HUES6 (cell line): ENCODE measurements around the gene PPP1R15A.
"Not testable (repeated sequence)": the region's sequence is repeated elsewhere in the genome, so short reads cannot be mapped to it uniquely, and the experiment has no call there.

Source experiments
- H3K27ac ChIP-seq: 2 replicates; pipeline ENCODE4 v1.7.0; 2013; ENCODE audit warnings: low read depth, mild to moderate bottlenecking, low read length, inconsistent platforms
- H3K27me3 ChIP-seq: 2 replicates; pipeline ENCODE4 v1.6.1; 2013; ENCODE audit warnings: low read length; ENCODE audit not compliant: control insufficient read depth, insufficient read depth
- H3K36me3 ChIP-seq: 2 replicates; pipeline ENCODE4 v1.6.1; 2013; ENCODE audit warnings: low read length; ENCODE audit not compliant: control insufficient read depth, insufficient read depth
- H3K4me1 ChIP-seq: 2 replicates; pipeline ENCODE4 v1.6.1; 2013; ENCODE audit warnings: low read length; ENCODE audit not compliant: control insufficient read depth, insufficient read depth
- H3K4me3 ChIP-seq: 2 replicates; pipeline ENCODE4 v1.5.1; 2013; ENCODE audit warnings: low read depth, low read length
- H3K9ac ChIP-seq: one replicate; pipeline ENCODE4 v1.6.1; 2013; ENCODE audit warnings: mild to moderate bottlenecking, low read length
- H3K9me3 ChIP-seq: 2 replicates; pipeline ENCODE4 v1.6.1; 2013; ENCODE audit warnings: low read depth, low read length; ENCODE audit not compliant: control insufficient read depth, insufficient read depth

Gene PPP1R15A

DNA sequence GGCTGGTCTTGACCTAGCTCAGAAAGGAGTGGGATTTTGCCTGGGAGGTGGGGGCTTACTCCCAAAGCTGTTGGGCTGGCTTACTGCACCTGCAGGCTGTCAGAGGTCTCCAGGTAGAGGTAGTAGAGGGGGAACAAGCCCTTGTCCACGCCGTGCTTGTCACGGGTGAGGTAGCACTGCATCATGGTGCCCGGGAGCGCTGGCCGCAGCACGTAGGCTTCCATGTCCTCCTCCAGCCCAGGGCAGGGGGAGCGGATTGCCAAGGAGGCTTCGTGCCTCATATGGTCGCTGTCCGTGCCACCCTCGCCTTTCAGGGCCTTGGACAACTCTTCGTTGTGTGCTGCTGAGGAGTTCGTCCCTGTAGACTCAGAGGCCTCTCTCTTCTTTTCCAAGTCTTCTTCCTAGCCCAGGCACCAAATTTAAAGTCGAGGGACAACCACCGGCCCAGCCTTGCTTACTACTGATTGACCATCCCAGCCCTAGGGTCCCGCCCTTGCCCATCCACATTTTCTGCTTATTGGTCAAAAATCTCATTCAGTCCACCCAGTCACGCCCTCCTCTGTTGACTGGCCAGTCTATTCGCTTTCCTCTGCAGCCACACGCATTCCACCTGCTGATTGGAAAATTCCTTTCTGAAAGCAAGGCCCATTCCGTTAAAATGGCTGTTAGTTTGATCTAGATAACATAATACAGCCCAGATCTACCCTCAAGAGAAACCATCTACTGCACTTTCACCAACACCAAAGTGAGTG is 15.8 kb downstream of the PPP1R15A start:
- Histone ChIP-seq H3K4me3 (no peak overlapping the region), H3K4me1 (no peaks in the 10 kb centered on the region), H3K27me3 (no peaks in the 10 kb centered on the region), H3K9ac (no peak overlapping the region), H3K36me3 (no peaks in the 10 kb centered on the region), H3K27ac (no peak overlapping the region), H3K9me3 (no peaks in the 10 kb centered on the region)

DNA sequence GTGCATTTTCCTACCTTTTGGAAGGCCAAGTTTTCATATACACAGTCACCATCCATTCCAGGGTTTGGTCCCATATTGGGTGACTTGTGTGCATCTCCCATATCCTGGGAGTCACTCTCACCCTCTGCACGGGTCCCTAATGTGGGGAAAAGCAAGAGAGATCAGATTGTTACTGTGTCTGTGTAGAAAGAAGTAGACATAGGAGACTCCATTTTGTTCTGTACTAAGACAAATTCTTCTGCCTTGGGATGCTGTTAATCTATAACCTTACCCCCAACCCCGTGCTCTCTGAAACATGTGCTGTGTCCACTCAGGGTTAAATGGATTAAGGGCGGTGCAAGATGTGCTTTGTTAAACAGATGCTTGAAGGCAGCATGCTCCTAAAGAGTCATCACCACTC is 17.3 kb downstream of the PPP1R15A start:
- not testable (repeated sequence) for H3K36me3 ChIP-seq, H3K9me3 ChIP-seq, H3K9ac ChIP-seq, H3K4me1 ChIP-seq, H3K4me3 ChIP-seq, H3K27ac ChIP-seq, H3K27me3 ChIP-seq

- H3K4me1 ChIP-seq, result no peaks in the 10 kb centered on the region
- no peak overlapping the region for H3K4me3 ChIP-seq
- no peaks in the 10 kb centered on the region for H3K27me3 ChIP-seq
- no peaks in the 10 kb centered on the region for H3K36me3 ChIP-seq
- no peak overlapping the region for H3K27ac ChIP-seq
- no peaks in the 10 kb centered on the region for H3K9me3 ChIP-seq
- H3K9ac ChIP-seq, result no peak overlapping the region
These were observed 18.3 kb downstream of the PPP1R15A start for GRCh38 chr19:48890551-48890950.

DNA sequence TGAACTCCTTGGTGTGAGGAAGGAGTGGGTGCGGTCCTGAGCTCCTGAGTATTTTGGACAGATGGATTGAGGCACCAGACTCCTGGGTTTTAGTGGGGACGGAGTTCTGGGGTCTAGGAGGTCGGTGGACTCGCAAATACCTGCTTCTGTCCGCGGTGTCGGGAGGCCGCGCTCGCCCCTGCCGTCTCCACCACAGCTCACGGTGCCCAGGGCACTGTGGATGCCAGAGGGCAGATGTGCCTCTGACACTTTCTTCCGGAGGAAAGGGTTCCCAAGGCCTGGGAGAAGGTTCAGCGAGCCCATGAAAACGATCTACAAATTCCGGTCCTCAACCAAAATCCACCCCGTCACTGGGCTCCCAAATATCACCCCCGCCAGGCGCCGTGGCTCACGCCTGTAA is 23.0 kb downstream of the PPP1R15A start:
- no peaks in the 10 kb centered on the region for H3K9me3 ChIP-seq
- H3K9ac ChIP-seq, result no peak overlapping the region
- H3K4me3 ChIP-seq, result no peak overlapping the region
- no peaks in the 10 kb centered on the region for H3K4me1 ChIP-seq
- H3K27ac ChIP-seq, result no peak overlapping the region
- H3K27me3 ChIP-seq, result no peaks in the 10 kb centered on the region
- no peaks in the 10 kb centered on the region for H3K36me3 ChIP-seq

- no peaks in the 10 kb centered on the region for H3K4me1 ChIP-seq
- H3K27ac ChIP-seq, result no peak overlapping the region
- H3K9me3 ChIP-seq, result no peaks in the 10 kb centered on the region
- H3K27me3 ChIP-seq, result no peaks in the 10 kb centered on the region
- H3K4me3 ChIP-seq, result peak overlapping the region; percentile 39
- H3K9ac ChIP-seq, result no peak overlapping the region
- no peaks in the 10 kb centered on the region for H3K36me3 ChIP-seq
These were observed 24.0 kb downstream of the PPP1R15A start for GRCh38 chr19:48896191-48896720.

DNA sequence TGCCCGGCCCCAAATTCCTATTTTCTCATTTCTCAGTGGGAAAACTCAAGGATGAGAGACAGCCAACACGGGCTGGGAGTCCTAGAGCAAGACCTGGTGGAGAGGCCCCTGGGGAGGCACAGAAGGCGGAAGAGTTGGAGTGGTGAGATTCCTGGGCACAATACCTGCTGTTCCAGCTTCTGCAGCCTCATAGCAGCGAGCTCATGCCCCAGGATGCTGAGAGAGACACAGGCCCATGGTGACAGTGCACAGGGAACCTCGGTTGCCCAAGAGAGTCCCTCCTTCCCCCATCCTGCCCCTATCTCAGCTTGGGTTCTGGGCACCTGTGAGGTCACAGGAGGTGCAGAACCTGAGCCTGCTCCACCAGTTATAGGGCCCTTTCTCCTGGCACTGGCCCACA is 25.0 kb downstream of the PPP1R15A start:
- no peak overlapping the region for H3K27ac ChIP-seq

GRCh38 chr19:48899386-48899749 is 27.1 kb downstream of the PPP1R15A start:
- not testable (repeated sequence) for H3K9ac ChIP-seq, H3K9me3 ChIP-seq, H3K36me3 ChIP-seq, H3K27ac ChIP-seq, H3K27me3 ChIP-seq, H3K4me1 ChIP-seq
- peak overlapping the region; percentile 81 for H3K4me3 ChIP-seq

More for the DNA sequence above, 25.0 kb downstream of the PPP1R15A start:
- H3K9me3 ChIP-seq, result no peaks in the 10 kb centered on the region
- H3K9ac ChIP-seq, result no peak overlapping the region
- peaks cover 5% of the 10 kb centered on the region for H3K36me3 ChIP-seq
- H3K4me1 ChIP-seq, result no peaks in the 10 kb centered on the region
- H3K4me3 ChIP-seq, result no peak overlapping the region
- H3K27me3 ChIP-seq, result no peaks in the 10 kb centered on the region

DNA sequence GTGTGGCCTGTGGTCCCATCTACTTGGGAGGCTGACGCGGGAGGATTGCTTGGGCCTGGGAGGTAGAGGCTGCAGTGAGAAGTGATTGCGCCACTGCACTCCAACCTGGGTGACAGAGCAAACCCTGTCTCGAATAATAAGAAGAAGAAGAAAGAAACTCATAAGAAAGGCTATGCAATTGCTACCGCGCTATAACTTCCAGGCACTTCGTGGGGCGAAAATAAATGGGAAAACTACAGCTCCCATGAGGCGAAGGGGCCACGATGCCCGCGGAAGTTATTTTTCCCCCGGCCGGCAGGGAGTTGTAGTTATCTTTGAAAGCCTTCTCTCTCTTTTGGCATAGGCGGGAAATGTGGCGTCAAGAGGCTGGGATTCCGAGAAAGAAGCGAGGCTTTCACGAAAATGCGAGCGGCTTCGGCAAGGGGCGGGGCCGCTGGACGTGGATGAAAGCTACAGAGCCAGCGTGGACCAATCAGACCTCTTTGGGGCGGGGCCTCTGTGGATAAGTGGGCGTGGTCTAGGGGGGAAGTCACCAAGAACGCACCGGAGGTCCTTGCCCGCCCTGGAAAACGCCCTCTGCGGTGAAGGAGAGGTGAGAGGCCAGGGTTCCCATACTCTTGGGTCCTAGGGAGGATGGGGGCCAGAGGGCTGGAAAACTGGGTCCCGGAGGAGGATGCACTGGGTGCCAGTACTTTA is 27.7 kb downstream of the PPP1R15A start, which contains the start of gene NUCB1:
Gene NUCB1, plus strand, starts transcription at position 532 of the 696 bp plus-strand sequence. CDS start 485 bp downstream, outside the sequence.
- Histone ChIP-seq H3K9me3 (no peaks in the 10 kb centered on the region), H3K9ac (peak within 1 kb of the TSS; percentile 66), H3K27me3 (no peaks in the 10 kb centered on the region), H3K4me1 (no peaks in the 10 kb centered on the region), H3K36me3 (peaks cover 15% of the 10 kb centered on the region), H3K4me3 (peak within 1 kb of the TSS; percentile 81), H3K27ac (no peak within 1 kb of the TSS)

DNA sequence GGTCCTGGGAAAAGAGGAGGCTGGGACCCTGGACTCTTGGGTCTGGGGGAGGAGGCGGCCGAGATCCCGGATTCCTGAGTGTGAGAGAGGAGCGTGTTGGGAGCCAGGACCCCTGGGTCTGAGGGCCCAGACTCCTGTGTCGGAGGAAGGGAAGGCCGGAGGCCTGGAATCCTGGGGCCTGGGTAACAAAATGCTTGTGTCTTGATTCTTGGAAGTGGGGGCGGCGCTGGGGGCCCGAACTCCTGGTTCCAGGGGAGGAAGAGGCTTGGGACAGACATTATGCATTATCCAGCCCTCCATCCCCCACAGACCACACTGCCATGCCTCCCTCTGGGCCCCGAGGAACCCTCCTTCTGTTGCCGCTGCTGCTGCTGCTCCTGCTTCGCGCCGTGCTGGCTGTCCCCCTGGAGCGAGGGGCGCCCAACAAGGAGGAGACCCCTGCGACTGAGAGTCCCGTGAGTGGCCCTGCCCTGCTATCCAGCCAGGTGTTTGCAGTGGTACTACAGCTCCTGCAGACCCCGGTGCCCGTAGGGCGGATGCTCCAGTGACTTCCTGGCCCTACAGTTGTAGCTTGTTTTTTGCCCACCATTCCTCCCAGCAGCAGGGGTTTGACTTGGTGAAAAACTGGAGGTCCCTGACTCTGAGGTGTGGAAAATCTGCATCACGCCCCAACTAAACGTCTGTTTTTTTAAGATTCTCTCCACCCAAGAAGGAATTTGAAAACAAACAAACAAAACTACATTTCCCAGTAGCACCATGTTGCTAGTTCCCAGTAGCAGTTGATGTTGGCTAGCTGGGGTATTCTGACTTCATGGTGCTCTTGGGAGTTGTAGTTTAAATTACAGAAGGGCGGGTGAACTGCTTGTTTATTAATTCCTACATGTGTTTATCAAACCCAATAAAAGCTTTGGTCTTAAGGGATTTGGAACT is 28.5 kb downstream of the PPP1R15A start:
- Histone ChIP-seq H3K27ac (no peak overlapping the region), H3K9me3 (no peaks in the 10 kb centered on the region), H3K9ac (peak overlapping the region; percentile 66), H3K4me1 (no peaks in the 10 kb centered on the region), H3K27me3 (no peaks in the 10 kb centered on the region), H3K4me3 (peak overlapping the region; percentile 81), H3K36me3 (peaks cover 22% of the 10 kb centered on the region)

- H3K9ac ChIP-seq, H3K27me3 ChIP-seq, H3K27ac ChIP-seq, H3K4me1 ChIP-seq, H3K4me3 ChIP-seq, H3K9me3 ChIP-seq: not testable (repeated sequence)
- H3K36me3 ChIP-seq, result peaks cover 33% of the 10 kb centered on the region
These were observed 30.1 kb downstream of the PPP1R15A start for GRCh38 chr19:48902291-48902690.
